ENCODE data around the gene ZFAND5. TPM values are rescaled to one million over a fixed set of nuclear protein-coding genes. Genes with fewer than 3 reads are reported as not detected.

The ZFAND5 gene
- polyA plus RNA-seq, 2 of the 4 experiments (the other 2 are of a cell fraction) = 135 to 234 TPM

DNA sequence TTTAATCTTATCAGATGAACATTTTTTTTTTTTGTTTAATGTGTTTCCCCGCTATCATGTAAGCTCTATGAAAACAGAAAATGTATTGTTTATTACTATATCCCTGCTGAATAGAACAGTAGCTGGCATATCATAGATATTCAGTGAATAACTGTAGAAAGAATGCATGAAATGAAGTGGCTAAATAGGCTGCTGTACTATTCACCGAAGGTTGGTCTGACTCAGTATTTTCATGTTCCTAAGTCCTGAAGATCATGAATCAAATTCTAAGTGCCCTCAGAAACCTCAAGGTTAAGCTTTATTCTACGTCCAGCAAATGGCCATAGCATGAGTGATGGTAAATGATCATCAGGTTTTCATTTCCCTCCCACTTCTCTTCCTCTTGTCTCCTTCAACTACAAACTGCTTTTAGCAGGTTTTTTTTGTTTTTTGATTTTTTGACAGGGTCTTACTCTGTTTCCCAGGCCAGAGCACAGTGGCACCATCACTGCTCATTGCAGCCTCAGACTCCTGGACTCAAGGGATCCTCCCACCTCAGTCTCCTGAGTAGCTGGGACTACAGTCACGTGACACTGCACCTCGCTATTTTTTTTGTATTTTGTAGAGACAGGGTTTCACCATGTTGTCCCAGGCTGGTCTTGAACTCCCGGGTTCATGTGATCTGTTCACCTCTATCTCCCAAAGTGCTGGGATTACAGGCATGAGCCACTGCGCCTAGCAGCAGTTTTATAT lies 19.1 kb upstream of the ZFAND5 start:
- DNase-seq (ENCODE audit: low read depth in 1 of 2, low spot score in 1 of 2) (peak in 1 of 2 experiments; percentile 22), FAIRE-seq (no peak), ATAC-seq (peak; percentile 68 to 87; a peak in 4 of 6 replicates)
- Histone ChIP-seq H3K4me1 (peaks cover 11% of the 10 kb centered on the region; the same call in 2 of the 3 replicates), H3K9me3 (no peaks in the 10 kb centered on the region), H3K4me2 (0 out of 3 replicates have a peak overlapping the region, but pooled peaks have one; percentile 6), H3K27ac (peak overlapping the region; percentile 40 to 65; a peak in 4 of 6 replicates), H3K4me3 (no peak overlapping the region)
- 62% methylated on average over 7 of the region's 7 CpGs for WGBS (ENCODE audit: missing lambda C conversion rate)
- ChIA-PET POLR2A (interaction anchor here (3.1 kb wide), 1 partner anchor 19 kb away, joined by 33 read pairs; the partner anchor contains the start of gene ZFAND5), CTCF (interaction anchor here (0.7 to 2.5 kb wide), 3 partner anchors 12 to 438 kb away, joined by 3 to 15 read pairs (median 3); partner anchors contain the start of gene ZFAND5)
- no peak for TF ChIP-seq HOXB13 (CRISPR knock-in tag; IDR thresholded peaks at IDR 0.05; ENCODE audit: low read depth)
- TF ChIP-seq, protein P1, sequence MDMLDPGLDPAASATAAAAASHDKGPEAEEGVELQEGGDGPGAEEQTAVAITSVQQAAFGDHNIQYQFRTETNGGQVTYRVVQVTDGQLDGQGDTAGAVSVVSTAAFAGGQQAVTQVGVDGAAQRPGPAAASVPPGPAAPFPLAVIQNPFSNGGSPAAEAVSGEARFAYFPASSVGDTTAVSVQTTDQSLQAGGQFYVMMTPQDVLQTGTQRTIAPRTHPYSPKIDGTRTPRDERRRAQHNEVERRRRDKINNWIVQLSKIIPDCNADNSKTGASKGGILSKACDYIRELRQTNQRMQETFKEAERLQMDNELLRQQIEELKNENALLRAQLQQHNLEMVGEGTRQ (IDR thresholded peaks at IDR 0.05) = peak; percentile 12; the same call in 1 of the 2 replicates

DNA sequence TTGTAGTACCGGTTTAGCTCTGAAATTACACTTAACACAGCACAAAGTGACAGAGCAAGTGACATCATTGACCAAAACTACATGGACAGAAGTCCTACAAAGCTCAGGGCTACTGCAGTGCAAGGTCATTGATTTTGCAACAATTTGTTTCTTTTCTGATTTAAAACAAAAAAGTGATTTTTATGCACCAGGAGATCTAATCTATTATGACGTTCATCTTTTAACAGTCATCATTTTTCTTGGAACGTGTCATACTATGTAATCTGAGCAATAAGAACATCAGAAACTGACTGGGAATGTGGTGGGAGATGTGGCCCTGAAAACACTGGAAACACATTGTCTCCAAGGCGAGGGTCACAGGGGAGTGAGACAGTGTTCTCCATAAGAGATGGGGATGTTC lies 17.4 kb upstream of the ZFAND5 start:
- CTCF ChIA-PET = interaction anchor here (0.6 kb wide), 1 partner anchor 275 kb away, joined by 3 read pairs; no protein-coding TSS in a partner anchor

DNA sequence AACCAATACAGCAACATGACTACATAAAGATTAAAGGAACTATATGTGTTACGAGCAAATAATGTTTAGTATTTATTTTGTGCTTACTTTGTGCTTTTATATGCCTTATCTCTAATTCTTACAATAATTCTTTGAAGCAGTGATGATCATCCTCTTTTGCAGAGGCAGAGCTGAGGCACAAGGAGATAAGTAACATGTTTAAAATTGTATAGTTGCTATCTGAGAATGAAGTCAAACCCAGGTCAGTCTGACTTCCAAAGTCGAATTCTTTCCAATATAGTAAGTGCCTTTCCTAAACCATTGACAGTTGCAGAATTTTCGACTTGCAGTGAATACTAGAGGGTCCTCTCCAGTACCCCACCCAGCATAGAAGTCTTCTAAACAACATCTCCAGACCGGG lies 12.0 kb upstream of the ZFAND5 start:
- ChIA-PET CTCF (interaction anchor here (1.4 kb wide), 1 partner anchor 12 kb away, joined by 4 read pairs; the partner anchor contains the start of gene ZFAND5), POLR2A (no interaction called here)
- Histone ChIP-seq H3K9me3 (no peaks in the 10 kb centered on the region), H3K4me2 (no peak overlapping the region), H3K4me3 (no peak overlapping the region), H3K4me1 (no peaks in the 10 kb centered on the region), H3K27ac (no peak overlapping the region)
- ATAC-seq (no peak), DNase-seq (ENCODE audit: low read depth in 1 of 2, low spot score in 1 of 2) (no peak), FAIRE-seq (no peak)
- 82% methylated on average over 4 of the region's 4 CpGs for WGBS (ENCODE audit: missing lambda C conversion rate)
- TF ChIP-seq, protein P1 (IDR thresholded peaks at IDR 0.05) = no peak
- TF ChIP-seq EP300 (IDR thresholded peaks at IDR 0.05) (no peak), FOSB (CRISPR knock-in tag; IDR thresholded peaks at IDR 0.05) (no peak), RNF2 (IDR thresholded peaks at IDR 0.05; ENCODE audit: borderline replicate concordance, low read depth) (no peak), ESRRA (IDR thresholded peaks at IDR 0.05; ENCODE audit: borderline replicate concordance, low read length) (no peak), CHD2 (IDR thresholded peaks at IDR 0.05; ENCODE audit: low read length, partially characterized antibody) (no peak), RAD21 (conservative IDR thresholded peaks at IDR 0.05 in 1 of 2, IDR thresholded peaks at IDR 0.05 in 1 of 2) (no peak), HOXB5 (CRISPR knock-in tag; IDR thresholded peaks at IDR 0.05) (no peak), TP53 (CRISPR knock-in tag; IDR thresholded peaks at IDR 0.05) (no peak), MAZ (IDR thresholded peaks at IDR 0.05; ENCODE audit: borderline replicate concordance, low read depth, low read length) (no peak), NPAS2 (CRISPR knock-in tag; IDR thresholded peaks at IDR 0.05; ENCODE audit: borderline replicate concordance) (no peak), MAFK (IDR thresholded peaks at IDR 0.05; ENCODE audit: partially characterized antibody) (no peak), HOXA7 (CRISPR knock-in tag; IDR thresholded peaks at IDR 0.05) (no peak), PHF8 (IDR thresholded peaks at IDR 0.05; ENCODE audit: borderline replicate concordance, low read depth) (no peak), JUNB (IDR thresholded peaks at IDR 0.05) (no peak), CBX2 (IDR thresholded peaks at IDR 0.05; ENCODE audit: borderline replicate concordance, low read depth) (no peak), POLR2A (IDR thresholded peaks at IDR 0.05; ENCODE audit: low read length) (no peak), NFE2L2 (conservative IDR thresholded peaks at IDR 0.05; ENCODE audit: low read length) (no peak)

More for the DNA sequence above, 17.4 kb upstream of the ZFAND5 start:
- no peak for DNase-seq (ENCODE audit: low read depth in 1 of 2, low spot score in 1 of 2)
- no peak for TF ChIP-seq CHD2 (IDR thresholded peaks at IDR 0.05; ENCODE audit: low read length, partially characterized antibody)
- TF ChIP-seq RARB (CRISPR knock-in tag; IDR thresholded peaks at IDR 0.05) = no peak
- TF ChIP-seq NR3C1 (IDR thresholded peaks at IDR 0.05) = no peak
- no peak for TF ChIP-seq KDM1A (IDR thresholded peaks at IDR 0.05; ENCODE audit: low read depth)
- TF ChIP-seq JUNB (IDR thresholded peaks at IDR 0.05) = no peak
- TF ChIP-seq HDAC2 (IDR thresholded peaks at IDR 0.05) = no peak
- TF ChIP-seq NPAS2 (CRISPR knock-in tag; IDR thresholded peaks at IDR 0.05; ENCODE audit: borderline replicate concordance) = no peak
- TF ChIP-seq RNF2 (IDR thresholded peaks at IDR 0.05; ENCODE audit: borderline replicate concordance, low read depth) = no peak
- TF ChIP-seq, protein P2, sequence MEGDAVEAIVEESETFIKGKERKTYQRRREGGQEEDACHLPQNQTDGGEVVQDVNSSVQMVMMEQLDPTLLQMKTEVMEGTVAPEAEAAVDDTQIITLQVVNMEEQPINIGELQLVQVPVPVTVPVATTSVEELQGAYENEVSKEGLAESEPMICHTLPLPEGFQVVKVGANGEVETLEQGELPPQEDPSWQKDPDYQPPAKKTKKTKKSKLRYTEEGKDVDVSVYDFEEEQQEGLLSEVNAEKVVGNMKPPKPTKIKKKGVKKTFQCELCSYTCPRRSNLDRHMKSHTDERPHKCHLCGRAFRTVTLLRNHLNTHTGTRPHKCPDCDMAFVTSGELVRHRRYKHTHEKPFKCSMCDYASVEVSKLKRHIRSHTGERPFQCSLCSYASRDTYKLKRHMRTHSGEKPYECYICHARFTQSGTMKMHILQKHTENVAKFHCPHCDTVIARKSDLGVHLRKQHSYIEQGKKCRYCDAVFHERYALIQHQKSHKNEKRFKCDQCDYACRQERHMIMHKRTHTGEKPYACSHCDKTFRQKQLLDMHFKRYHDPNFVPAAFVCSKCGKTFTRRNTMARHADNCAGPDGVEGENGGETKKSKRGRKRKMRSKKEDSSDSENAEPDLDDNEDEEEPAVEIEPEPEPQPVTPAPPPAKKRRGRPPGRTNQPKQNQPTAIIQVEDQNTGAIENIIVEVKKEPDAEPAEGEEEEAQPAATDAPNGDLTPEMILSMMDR (IDR thresholded peaks at IDR 0.05) = no peak
- no peak for TF ChIP-seq FOSL2 (IDR thresholded peaks at IDR 0.05)
- no peak for TF ChIP-seq FOSL2 (CRISPR knock-in tag; IDR thresholded peaks at IDR 0.05)
- TF ChIP-seq, protein P3, sequence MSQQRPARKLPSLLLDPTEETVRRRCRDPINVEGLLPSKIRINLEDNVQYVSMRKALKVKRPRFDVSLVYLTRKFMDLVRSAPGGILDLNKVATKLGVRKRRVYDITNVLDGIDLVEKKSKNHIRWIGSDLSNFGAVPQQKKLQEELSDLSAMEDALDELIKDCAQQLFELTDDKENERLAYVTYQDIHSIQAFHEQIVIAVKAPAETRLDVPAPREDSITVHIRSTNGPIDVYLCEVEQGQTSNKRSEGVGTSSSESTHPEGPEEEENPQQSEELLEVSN (IDR thresholded peaks at IDR 0.05; ENCODE audit: borderline replicate concordance, low read depth) = no peak
- TF ChIP-seq CBX2 (IDR thresholded peaks at IDR 0.05; ENCODE audit: borderline replicate concordance, low read depth) = no peak
- TF ChIP-seq CBX8 (IDR thresholded peaks at IDR 0.05) = no peak
- no peak for TF ChIP-seq TP53 (CRISPR knock-in tag; IDR thresholded peaks at IDR 0.05)
- TF ChIP-seq FOSB (CRISPR knock-in tag; IDR thresholded peaks at IDR 0.05) = no peak
- TF ChIP-seq TFCP2L1 (CRISPR knock-in tag; IDR thresholded peaks at IDR 0.05) = no peak
- TF ChIP-seq, protein P4, sequence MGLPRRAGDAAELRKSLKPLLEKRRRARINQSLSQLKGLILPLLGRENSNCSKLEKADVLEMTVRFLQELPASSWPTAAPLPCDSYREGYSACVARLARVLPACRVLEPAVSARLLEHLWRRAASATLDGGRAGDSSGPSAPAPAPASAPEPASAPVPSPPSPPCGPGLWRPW (IDR thresholded peaks at IDR 0.05) = no peak
- TF ChIP-seq HOXB5 (CRISPR knock-in tag; IDR thresholded peaks at IDR 0.05) = no peak
- ATAC-seq = no peak
- WGBS (ENCODE audit: missing lambda C conversion rate) = 70% methylated on average over 4 of the region's 4 CpGs
- Histone ChIP-seq H3K27ac (peak overlapping the region; percentile 13 to 24; a peak in 2 of 6 replicates), H3K4me2 (no peak overlapping the region), H3K9me3 (no peaks in the 10 kb centered on the region), H3K4me1 (peaks cover 11% of the 10 kb centered on the region; the same call in 1 of the 3 replicates), H3K4me3 (no peak overlapping the region)
- POLR2A ChIA-PET = interaction anchor here (3.1 kb wide), 1 partner anchor 17 kb away, joined by 33 read pairs; the partner anchor contains the start of gene ZFAND5
- FAIRE-seq = peak; percentile 65
